K562 (cell line): ENCODE measurements around the gene GLYAT. TPM values are rescaled to one million over a fixed set of nuclear protein-coding genes. Genes with fewer than 3 reads are reported as not detected.
A peak's percentile ranks its signal among the peaks of the same experiment; 100 is the strongest.

Source experiments
- CHAMP1 ChIP-seq: fragments of 450-650 bp; IDR thresholded peaks from 2 replicates; pipeline ENCODE4 v1.6.1; 2016; ENCODE audit warnings: mild to moderate bottlenecking
- CHD2 ChIP-seq: IDR thresholded peaks from 2 replicates; pipeline ENCODE4 v1.6.1; 2011; ENCODE audit warnings: low read depth, low read length
- DLX4 ChIP-seq: fragments of 250-450 bp; sonication (Bioruptor Pico); IDR thresholded peaks from 2 replicates; pipeline ENCODE4 v1.6.1; 2021; ENCODE audit warnings: mild to moderate bottlenecking
- ELK3 ChIP-seq: fragments of 450-650 bp; formaldehyde crosslinking; IDR thresholded peaks from 2 replicates; pipeline ENCODE4 v1.4.0; 2020; ENCODE audit warnings: mild to moderate bottlenecking
- EP400 ChIP-seq: fragments of 450-650 bp; IDR thresholded peaks from 2 replicates; pipeline ENCODE4 v1.6.1; 2017; ENCODE audit warnings: antibody characterized with exemption, mild to moderate bottlenecking, moderate library complexity
- FOXM1 ChIP-seq, 2 experiments: fragments of 450-650 bp in 1 of 2; sonication (generic) in 1 of 2; formaldehyde crosslinking in 1 of 2; IDR thresholded peaks; 2 replicates each; pipeline versions ENCODE4 v1.6.1 to v1.9.0; 2017 to 2022; ENCODE audit warnings: low read depth in 2 of 2, mild to moderate bottlenecking in 2 of 2, missing genetic modification reagents in 1 of 2, moderate library complexity in 1 of 2
- IRF1 ChIP-seq: sonication (generic); formaldehyde crosslinking; IDR thresholded peaks from 2 replicates; pipeline ENCODE4 v1.8.0; 2022; ENCODE audit warnings: missing genetic modification reagents, mild to moderate bottlenecking, borderline replicate concordance
- JUN ChIP-seq, 2 experiments: sonication (generic) in 1 of 2; formaldehyde crosslinking in 1 of 2; IDR thresholded peaks; 2 replicates each; pipeline versions ENCODE4 v1.6.1 to v1.8.0; 2012 to 2022; ENCODE audit warnings: borderline replicate concordance in 2 of 2, mild to moderate bottlenecking in 2 of 2, improper control_type of control experiment in 1 of 2, low read depth in 1 of 2, low read length in 1 of 2, missing genetic modification reagents in 1 of 2
- MYNN ChIP-seq, 2 experiments: sonication (generic); formaldehyde crosslinking in 1 of 2; IDR thresholded peaks; 2 replicates each; pipeline versions ENCODE4 v1.5.0 to v1.6.1; 2016 to 2020; ENCODE audit warnings: antibody characterized with exemption in 1 of 2, missing genetic modification reagents in 1 of 2
- PHF21A ChIP-seq: fragments of 450-650 bp; IDR thresholded peaks from 2 replicates; pipeline ENCODE4 v1.6.1; 2017; ENCODE audit warnings: low read depth, borderline replicate concordance
- POLR2AphosphoS2 ChIP-seq: IDR thresholded peaks from 2 replicates; pipeline ENCODE4 v1.6.1; 2012; ENCODE audit warnings: low read length, improper control_type of control experiment
- PTRF ChIP-seq: fragments of 450-650 bp; IDR thresholded peaks from 2 replicates; pipeline ENCODE4 v1.6.1; 2016; ENCODE audit warnings: mild to moderate bottlenecking, missing genetic modification characterization, missing compliant biosample characterization
- SRSF1 ChIP-seq: fragments of 200-400 bp; formaldehyde crosslinking; IDR thresholded peaks from 2 replicates; pipeline ENCODE4 v1.6.1; 2017; ENCODE audit warnings: mild to moderate bottlenecking, low read depth, low read length, moderate library complexity
- TBP ChIP-seq: optimal IDR thresholded peaks from 2 replicates; pipeline ENCODE3; 2011; ENCODE audit warnings: low read depth, low read length, improper control_type of control experiment
- ZBTB11 ChIP-seq, 3 experiments: fragments of 200-800 bp in 1 of 3; fragments of 250-450 bp in 1 of 3; fragments of 450-650 bp in 1 of 3; sonication (Bioruptor Pico) in 1 of 3; sonication (Bioruptor generic) in 1 of 3; formaldehyde crosslinking in 1 of 3; IDR thresholded peaks; 2 replicates each; pipeline versions ENCODE4 v1.6.1 to v1.8.0; 2016 to 2022; ENCODE audit warnings: mild to moderate bottlenecking in 2 of 3, missing genetic modification characterization in 2 of 3, missing compliant biosample characterization in 1 of 3, moderate library complexity in 1 of 3
- ZNF274 ChIP-seq: IDR thresholded peaks from 2 replicates; pipeline ENCODE4 v1.6.1; 2011; ENCODE audit warnings: low read depth, mild to moderate bottlenecking, low read length, moderate library complexity, borderline replicate concordance
- polyA plus RNA-seq, 8 experiments: library from polyadenylated mRNA; depleted of rRNA in 4 of 8; stranded (reverse) in 5 of 8; unstranded in 3 of 8; fragments of >200 nt; fragmentation: Nextera tagmentation in 2 of 8; fragmentation: Illumina TruSeq in 1 of 8; extraction: Ambion mirVana in 2 of 8; extraction: Trizol in 1 of 8; gene quantifications; 2 replicates each; pipeline versions ENCODE4 v1.2.1 to v1.2.3, GENCODE V29; 2011 to 2014; ENCODE audit warnings: inconsistent platforms in 1 of 8, missing spikeins in 1 of 8
- total RNA-seq, 7 experiments: library from RNA; depleted of rRNA in 6 of 7; stranded (reverse); fragments of >200 nt in 6 of 7; fragmentation: Illumina TruSeq in 2 of 7; extraction: Trizol in 2 of 7; gene quantifications; 2 replicates each; pipeline versions ENCODE4 v1.2.1 to v1.2.3, GENCODE V29; 2011 to 2021; ENCODE audit warnings: low replicate concordance in 1 of 7

The GLYAT gene
- total and polyA plus RNA-seq, 9 of the 15 experiments (the other 6 are each of a cell fraction or from before 2014, with no cell fraction given), result not detected

- no peak for TF ChIP-seq CHD2
- TF ChIP-seq TBP, result no peak
- no peak for TF ChIP-seq IRF1 (CRISPR knock-in tag)
- no peak for TF ChIP-seq EP400
- no peak for TF ChIP-seq PTRF (tag)
- TF ChIP-seq ZBTB11 (CRISPR knock-in tag; IDR thresholded peaks at IDR 0.05), result no peak; a peak in 1 of 6 replicates
- no peak for TF ChIP-seq JUN (IDR thresholded peaks at IDR 0.05; ENCODE audit: borderline replicate concordance, low read depth, low read length)
- no peak for TF ChIP-seq JUN (CRISPR knock-in tag; IDR thresholded peaks at IDR 0.05; ENCODE audit: borderline replicate concordance)
- TF ChIP-seq PHF21A, result no peak
- no peak for TF ChIP-seq ELK3 (CRISPR knock-in tag)
- no peak for TF ChIP-seq MYNN (IDR thresholded peaks at IDR 0.05)
- no peak for TF ChIP-seq MYNN (CRISPR knock-in tag; IDR thresholded peaks at IDR 0.05)
- no peak for TF ChIP-seq POLR2AphosphoS2
- no peak for TF ChIP-seq ZNF274
- peak; percentile 76 for TF ChIP-seq FOXM1 (IDR thresholded peaks at IDR 0.05; ENCODE audit: low read depth)
- no peak for TF ChIP-seq FOXM1 (CRISPR knock-in tag; IDR thresholded peaks at IDR 0.05; ENCODE audit: low read depth)
- no peak for TF ChIP-seq DLX4 (CRISPR knock-in tag)
- peak; percentile 88 for TF ChIP-seq CHAMP1
- no peak for TF ChIP-seq SRSF1
Measured at GRCh38 chr11:58745705-58746364, 14.1 kb upstream of the GLYAT start (continued).
